Stimulated activated CD4-positive, alpha-beta T cell treated with anti-CD3 and anti-CD28 coated beads, TNF-alpha, amount 100 ng/mL, for 4 hours (primary cell): ENCODE data around the gene LAMA4.
A peak's percentile ranks its signal among the peaks of the same experiment; 100 is the strongest.

Source experiments
- DNase-seq, 3 experiments: peaks; one replicate each; pipeline ENCODE4 v3.0.0-alpha.2; 2020; ENCODE audit warnings: low read depth in 3 of 3

LAMA4 gene

DNA sequence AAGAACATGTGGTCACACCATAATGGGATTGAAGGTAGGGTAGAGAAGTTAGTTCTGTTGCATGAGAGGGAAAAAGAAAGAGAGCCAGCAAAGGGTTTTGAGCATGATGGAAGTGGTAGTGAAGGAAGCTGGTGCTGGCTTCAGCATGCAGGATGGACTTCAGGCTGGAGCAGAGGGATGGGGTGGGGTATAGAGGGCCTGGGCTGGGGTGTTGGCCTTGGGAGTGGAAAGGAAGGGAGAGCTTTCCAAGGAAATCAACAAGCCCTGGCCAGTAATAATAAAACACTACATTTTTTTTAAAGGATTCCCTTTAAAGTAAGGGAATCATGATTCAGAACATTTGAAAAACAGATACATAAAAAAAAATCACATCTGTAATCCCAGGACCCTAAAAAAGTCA, 61.2 kb downstream of the LAMA4 start:
- DNase-seq: no peak

DNA sequence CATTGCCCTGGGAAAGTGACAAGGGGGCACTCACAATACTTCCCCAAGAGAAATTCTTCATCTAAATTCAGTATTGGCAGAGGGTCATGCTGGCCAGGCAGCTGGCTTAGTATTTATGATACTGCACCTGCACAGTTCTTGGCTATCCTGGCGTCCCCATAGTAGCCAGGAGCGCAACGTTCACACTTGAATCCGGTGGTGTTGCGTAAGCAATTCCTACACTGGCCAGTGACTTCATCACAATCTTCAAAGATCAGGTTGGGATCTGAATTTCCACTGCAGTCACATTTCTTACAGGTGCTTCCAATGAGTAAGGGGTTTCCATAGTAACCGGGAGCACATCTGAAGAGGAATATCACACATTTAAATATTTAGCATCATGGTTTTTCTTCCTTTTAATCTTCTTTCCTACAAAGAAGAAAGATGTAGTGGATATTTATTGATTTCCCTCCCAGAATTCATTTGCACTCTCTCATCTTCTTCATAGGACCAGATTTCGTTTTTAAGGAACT, 62.8 kb downstream of the LAMA4 start:
- no peak for DNase-seq

DNA sequence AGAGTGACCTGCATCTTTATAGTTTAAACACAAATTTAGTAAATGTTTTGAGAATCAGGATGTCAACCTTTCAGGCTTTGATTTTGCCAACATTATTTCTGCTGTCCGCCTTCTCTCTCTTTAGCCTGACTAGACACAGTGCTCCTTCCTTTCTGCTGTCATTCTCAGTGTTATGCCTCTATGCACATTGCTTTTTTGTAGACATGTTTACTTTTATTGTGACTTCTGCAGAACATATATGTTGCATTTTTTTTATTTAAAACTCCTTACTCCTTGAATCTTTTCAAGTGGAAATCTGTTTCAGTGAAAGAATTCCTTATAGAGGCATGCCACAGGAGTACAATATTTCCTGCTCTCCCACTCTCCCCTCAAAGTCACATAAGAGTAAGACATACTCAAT, 64.2 kb downstream of the LAMA4 start:
- no peak for DNase-seq

DNA sequence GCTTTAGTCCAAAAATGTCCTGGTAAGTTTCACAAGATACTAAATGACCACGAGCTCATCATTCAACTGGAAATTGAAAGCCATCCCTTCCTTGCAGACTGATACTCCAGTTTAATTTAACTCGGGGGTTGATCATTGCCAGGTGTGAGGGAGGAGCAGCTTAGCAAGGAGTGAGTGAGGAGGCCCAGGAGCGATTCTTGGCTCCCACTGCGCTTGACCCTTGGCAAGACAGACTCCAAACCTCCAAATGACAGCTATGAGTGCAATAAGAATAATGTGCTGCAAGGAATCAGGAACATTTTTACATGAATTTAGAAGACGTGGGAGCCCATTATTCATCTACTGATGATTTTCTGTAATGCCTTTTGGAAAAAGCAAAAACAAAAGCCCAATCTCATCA, 64.9 kb downstream of the LAMA4 start:
- DNase-seq: no peak

GRCh38 chr6:112188906-112189305, 65.5 kb downstream of the LAMA4 start:
- DNase-seq: no peak

DNA sequence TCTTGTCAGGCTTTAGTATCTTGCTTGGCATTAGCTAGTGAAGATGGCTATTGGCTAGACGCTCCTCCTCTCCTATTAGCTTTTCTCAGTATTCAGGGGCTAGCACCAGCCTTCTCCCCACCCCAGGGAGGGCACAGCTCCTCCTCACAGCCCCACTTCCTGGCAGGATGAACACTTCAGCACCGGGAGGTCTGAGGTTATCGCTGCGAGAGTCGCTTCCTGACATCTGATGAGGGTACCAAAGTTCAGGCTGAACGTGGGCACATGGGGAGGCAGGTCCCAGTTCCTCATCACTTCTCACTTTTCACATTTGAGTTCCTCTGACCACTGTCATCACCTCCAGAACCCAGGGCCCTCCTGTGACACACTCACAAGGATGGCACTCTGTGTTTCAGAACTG, 66.6 kb downstream of the LAMA4 start:
- no peak for DNase-seq

DNA sequence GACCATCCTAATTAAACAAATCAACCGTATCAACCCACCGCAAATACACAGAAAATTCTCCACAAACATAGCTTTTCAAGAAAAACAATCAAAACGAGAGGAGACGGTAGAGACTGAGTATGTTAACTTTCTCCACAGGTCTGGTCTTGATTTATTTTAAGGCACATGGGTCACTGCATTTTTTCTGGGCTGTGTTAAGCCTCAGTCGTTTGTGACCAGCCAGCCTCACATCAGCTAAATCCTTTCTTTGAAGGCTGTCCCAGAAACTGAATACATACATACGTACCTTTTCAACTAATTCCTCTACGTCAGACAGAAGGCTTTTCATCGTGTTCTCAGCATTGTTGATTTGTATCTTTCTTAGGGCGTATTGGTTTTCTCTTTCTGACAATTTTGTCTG, 69.4 kb downstream of the LAMA4 start:
- DNase-seq: no peak

- DNase-seq: no peak
Observed at GRCh38 chr6:112183271-112183671, 71.1 kb downstream of the LAMA4 start.

GRCh38 chr6:112181130-112181529, 73.2 kb downstream of the LAMA4 start:
- DNase-seq: no peak

DNA sequence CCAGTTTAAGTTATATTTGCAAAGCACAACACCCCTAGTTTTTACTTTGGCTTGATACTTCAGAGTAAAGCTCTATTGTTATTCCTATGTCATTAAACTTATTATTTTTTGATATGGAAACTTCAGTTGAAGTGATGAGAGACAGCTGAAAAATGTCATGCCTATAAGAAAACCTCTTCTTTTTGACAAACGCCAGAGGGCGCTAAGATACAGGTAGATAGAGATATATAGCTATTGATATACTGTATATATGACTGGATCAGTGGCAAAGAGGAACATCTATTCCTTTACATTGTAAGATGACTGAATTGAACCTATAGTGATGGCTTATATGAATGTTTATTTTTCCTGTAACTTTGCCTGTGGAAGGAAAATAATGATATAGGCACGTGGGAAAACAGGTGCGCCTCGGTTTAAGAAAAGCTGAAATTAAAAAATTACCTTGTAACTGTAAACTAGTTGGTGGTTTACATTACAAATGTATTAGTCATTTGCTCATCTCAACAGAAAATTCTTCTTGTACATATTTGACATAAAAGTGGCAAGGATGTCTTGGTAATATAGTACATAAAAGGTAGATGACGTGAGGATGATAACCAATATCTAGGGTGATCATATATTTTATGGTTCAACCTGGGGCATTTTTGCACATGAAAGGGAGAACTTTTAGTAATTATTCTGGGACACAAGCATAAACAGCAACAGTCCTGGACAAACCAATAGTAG, 74.1 kb downstream of the LAMA4 start:
- DNase-seq: peak in 1 of 3 experiments; percentile 13

GRCh38 chr6:112179631-112180030, 74.7 kb downstream of the LAMA4 start:
- no peak for DNase-seq

- no peak for DNase-seq
Observed at GRCh38 chr6:112178846-112179245, 75.5 kb downstream of the LAMA4 start.

- no peak for DNase-seq
Observed at GRCh38 chr6:112177092-112177491, 77.3 kb downstream of the LAMA4 start.

GRCh38 chr6:112176175-112176574, 78.2 kb downstream of the LAMA4 start:
- DNase-seq: no peak

DNA sequence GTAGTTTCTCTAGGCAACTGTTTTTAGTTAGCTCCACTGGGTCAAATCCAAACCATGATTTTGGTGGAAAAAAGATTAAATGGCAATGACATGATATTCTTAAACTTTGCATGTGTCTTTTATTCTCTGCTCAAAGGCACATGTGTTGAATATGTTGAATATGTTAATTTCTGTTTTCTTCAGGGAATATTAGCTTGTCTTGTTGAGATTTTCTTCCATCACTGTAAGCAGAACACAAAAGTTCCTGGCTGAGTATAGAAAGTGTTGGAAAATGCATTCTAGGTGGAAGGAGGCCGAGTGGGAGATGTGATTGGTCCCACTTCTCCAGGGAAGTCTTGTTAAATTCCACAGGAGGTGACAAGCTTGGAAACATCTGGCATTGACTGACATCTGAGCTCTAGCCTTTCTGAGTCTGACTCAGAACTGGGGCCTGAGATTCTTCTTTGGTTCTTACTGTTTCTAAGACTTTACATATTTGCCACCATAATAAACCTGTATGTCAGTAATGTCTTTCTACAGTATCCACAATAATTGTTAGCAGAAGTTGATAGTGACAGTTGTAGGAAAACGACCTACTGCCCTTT, 81.1 kb downstream of the LAMA4 start:
- DNase-seq: no peak

GRCh38 chr6:112172540-112172939, 81.8 kb downstream of the LAMA4 start:
- DNase-seq: no peak

GRCh38 chr6:112169541-112169940, 84.8 kb downstream of the LAMA4 start:
- no peak for DNase-seq

DNA sequence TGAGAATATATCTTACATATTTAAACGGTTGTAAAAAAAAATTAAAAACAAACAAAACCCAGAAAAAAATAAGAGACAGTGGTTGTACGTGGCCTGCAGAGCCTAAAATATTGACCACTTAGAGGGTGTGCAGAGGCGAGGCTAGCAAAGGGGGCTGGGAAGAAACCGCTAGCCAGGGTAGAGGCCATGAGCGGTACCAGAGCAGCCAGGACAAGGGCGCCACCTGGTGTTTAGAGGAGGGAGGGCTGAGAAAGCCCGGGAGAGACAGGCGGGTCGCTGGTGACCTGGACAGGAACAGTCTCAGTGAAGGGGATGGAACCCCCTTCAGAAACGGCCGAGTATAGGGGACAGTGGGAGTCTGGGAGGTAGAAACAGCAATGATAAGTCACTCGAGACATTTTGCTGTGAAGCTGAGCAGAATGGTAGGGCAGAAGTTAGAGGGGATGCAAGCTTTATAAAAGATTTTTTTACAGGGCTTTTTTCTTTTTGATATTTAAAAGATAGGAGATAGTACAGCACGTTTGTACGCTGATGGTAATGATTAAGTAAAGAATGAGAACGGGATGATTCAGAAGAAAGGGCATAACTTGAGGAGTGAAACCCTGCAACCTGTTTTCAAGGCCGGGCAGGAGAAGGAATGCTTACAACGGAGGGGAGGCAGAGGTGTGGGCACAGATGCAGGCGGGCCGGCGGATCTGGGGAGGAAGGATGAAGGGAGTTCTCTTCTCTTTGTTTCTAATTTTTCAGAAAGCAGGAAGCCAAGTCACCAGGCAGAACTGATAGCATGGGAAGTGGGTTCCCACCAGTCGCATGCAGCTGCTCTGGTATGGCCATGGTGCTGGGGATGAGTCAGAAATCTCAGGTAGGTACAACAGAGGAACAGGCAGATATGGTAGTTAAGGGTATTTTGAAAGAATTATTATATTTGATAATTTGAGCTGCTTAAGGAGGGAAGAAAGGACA, 90.8 kb downstream of the LAMA4 start:
- peak; percentile 55 to 62 (median 60) for DNase-seq

- DNase-seq: no peak
Observed at GRCh38 chr6:112160745-112161144, 93.6 kb downstream of the LAMA4 start.

DNA sequence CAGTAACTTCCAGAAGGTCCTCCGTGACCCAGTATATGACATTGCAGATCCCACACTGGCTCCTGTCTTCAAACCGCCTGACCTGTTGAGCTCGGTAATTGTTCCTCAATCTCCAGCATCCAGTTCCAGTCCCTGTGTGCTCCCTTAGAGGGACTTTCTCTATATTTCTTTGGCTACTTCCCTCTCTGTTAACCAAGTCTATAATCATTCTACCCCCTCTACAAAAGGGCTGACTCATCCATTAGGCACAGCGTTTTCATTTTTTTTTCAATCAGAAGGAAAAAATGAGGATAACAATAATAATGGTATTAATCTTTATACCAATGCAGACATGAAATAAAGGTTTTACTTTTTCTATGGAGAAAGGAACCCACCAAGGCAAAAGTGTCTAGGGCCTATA, 97.7 kb downstream of the LAMA4 start:
- DNase-seq: no peak

- no peak for DNase-seq
Observed at GRCh38 chr6:112155886-112156285, 98.5 kb downstream of the LAMA4 start.

- no peak for DNase-seq
Observed at GRCh38 chr6:112154711-112155110, 99.7 kb downstream of the LAMA4 start.
